B cell (primary cell): ENCODE data around the gene MYO5C. TPM values are rescaled to one million over a fixed set of nuclear protein-coding genes. Genes with fewer than 3 reads are reported as not detected.
A peak's percentile ranks its signal among the peaks of the same experiment; 100 is the strongest.

ENCODE experiments used
- ATAC-seq: fragments of 200-7000 bp; cut with Tn5 transposase; one replicate; pipeline ENCODE4 v1.10.0; 2021; ENCODE audit warnings: low read depth, mild to moderate bottlenecking, moderate number of reproducible peaks, moderate library complexity
- CTCF ChIA-PET: fragments of 350-600 bp; sonication (Branson Sonifier 250); formaldehyde crosslinking; loops from one replicate; lab custom pipeline; 2021; ENCODE audit warnings: antibody characterized with exemption, inconsistent platforms; lab: Charles Lee
- POLR2A ChIA-PET: fragments of 350-600 bp; sonication (Branson Sonifier 250); formaldehyde crosslinking; loops from one replicate; lab custom pipeline; 2021; ENCODE audit warnings: antibody characterized with exemption; lab: Charles Lee
- DNase-seq: peaks from one replicate; pipeline ENCODE4 v3.0.0; 2013
- H2AFZ ChIP-seq: 2 replicates; pipeline ENCODE4 v1.6.1; 2012; ENCODE audit warnings: mild to moderate bottlenecking, low read depth, low read length; ENCODE audit not compliant: insufficient read depth, poor library complexity, severe bottlenecking
- H3K27ac ChIP-seq, 2 donors: 1 replicate in 1 of 2; 2 replicates in 1 of 2; pipeline ENCODE4 v1.5.1; 2012 to 2013; ENCODE audit warnings: low read length in 2 of 2, mild to moderate bottlenecking in 2 of 2, moderate library complexity in 1 of 2
- H3K27me3 ChIP-seq, 4 experiments: fragments of 200-600 bp in 1 of 4; sonication (generic) in 1 of 4; replicated peaks in 1 of 4; 1 replicate in 2 of 4; 2 replicates in 2 of 4; pipeline versions ENCODE4 v1.6.1 to v1.7.0; 2013 to 2016; ENCODE audit warnings: low read length in 3 of 4, mild to moderate bottlenecking in 2 of 4, mixed read lengths in 1 of 4, moderate library complexity in 1 of 4; ENCODE audit not compliant: insufficient read depth in 4 of 4, control insufficient read depth in 3 of 4; ENCODE audit errors: control extremely low read depth in 1 of 4
- H3K36me3 ChIP-seq, 2 experiments: replicated peaks in 1 of 2; 1 replicate in 1 of 2; 2 replicates in 1 of 2; pipeline versions ENCODE4 v1.6.1 to v1.7.1; 2013; ENCODE audit warnings: low read length in 1 of 2; ENCODE audit not compliant: insufficient read depth in 2 of 2, control insufficient read depth in 1 of 2; ENCODE audit errors: control extremely low read depth in 1 of 2, extremely low read depth in 1 of 2
- H3K4me1 ChIP-seq, 2 donors: fragments of 200-600 bp in 1 of 2; sonication (generic) in 1 of 2; 1 replicate in 1 of 2; 2 replicates in 1 of 2; pipeline versions ENCODE4 v1.5.1 to v1.6.1; 2013 to 2017; ENCODE audit warnings: low read length in 2 of 2; ENCODE audit not compliant: control insufficient read depth in 2 of 2, insufficient read depth in 2 of 2
- H3K4me2 ChIP-seq: replicated peaks from 2 replicates; pipeline ENCODE3; 2012; ENCODE audit warnings: mild to moderate bottlenecking, low read depth, low read length; ENCODE audit not compliant: poor library complexity, severe bottlenecking
- H3K4me3 ChIP-seq, 5 experiments: fragments of 200-600 bp in 1 of 5; sonication (generic) in 1 of 5; 1 replicate in 3 of 5; 2 replicates in 2 of 5; pipeline versions ENCODE4 v1.5.1 to v1.7.0; 2011 to 2016; ENCODE audit warnings: low read length in 4 of 5, mild to moderate bottlenecking in 4 of 5, low read depth in 2 of 5, control low read depth in 1 of 5, moderate library complexity in 1 of 5; ENCODE audit not compliant: insufficient read depth in 1 of 5; ENCODE audit errors: control extremely low read depth in 1 of 5, extremely low read depth in 1 of 5
- H3K79me2 ChIP-seq: fragments of 200-600 bp; sonication (generic); one replicate; pipeline ENCODE4 v1.6.0; 2016; ENCODE audit warnings: low read length; ENCODE audit not compliant: control insufficient read depth, insufficient read depth
- H3K9ac ChIP-seq: fragments of 200-600 bp; sonication (generic); 2 replicates; pipeline ENCODE4 v1.6.1; 2017; ENCODE audit warnings: mild to moderate bottlenecking, low read length, moderate library complexity
- H3K9me3 ChIP-seq, 3 donors: one replicate each; pipeline versions ENCODE4 v1.6.1 to v1.7.1; 2013; ENCODE audit warnings: low read length in 2 of 3; ENCODE audit not compliant: control insufficient read depth in 2 of 3, insufficient read depth in 1 of 3; ENCODE audit errors: control extremely low read depth in 1 of 3
- H4K20me1 ChIP-seq: 2 replicates; pipeline ENCODE4 v1.6.0; 2012; ENCODE audit warnings: mild to moderate bottlenecking, low read length; ENCODE audit not compliant: insufficient read depth, control insufficient read depth, poor library complexity, severe bottlenecking
- H3K27ac Mint-ChIP-seq: one replicate; pipeline ENCODE4 v1.8.0; 2021; ENCODE audit warnings: mixed read lengths
- H3K27me3 Mint-ChIP-seq: one replicate; pipeline ENCODE4 v1.8.0; 2021; ENCODE audit warnings: mixed read lengths
- H3K4me1 Mint-ChIP-seq: one replicate; pipeline ENCODE4 v1.8.0; 2021; ENCODE audit warnings: mixed read lengths
- H3K4me3 Mint-ChIP-seq: one replicate; pipeline ENCODE4 v1.8.0; 2021; ENCODE audit warnings: mixed read lengths
- H3K9me3 Mint-ChIP-seq: one replicate; pipeline ENCODE4 v1.8.0; 2022; ENCODE audit warnings: mixed read lengths; ENCODE audit not compliant: insufficient read depth
- CTCF ChIP-seq: fragments of 200-600 bp; IDR thresholded peaks from one replicate; pipeline ENCODE4 v1.8.0; 2022; ENCODE audit warnings: antibody characterized with exemption, mild to moderate bottlenecking
- EZH2 ChIP-seq: IDR thresholded peaks from 2 replicates; pipeline ENCODE4 v1.6.1; 2012; ENCODE audit warnings: borderline replicate concordance, low read depth, mild to moderate bottlenecking, moderate library complexity, low read length; ENCODE audit not compliant: insufficient read depth, poor library complexity, severe bottlenecking
- WGBS: methylation state at CpG from one replicate; pipeline ENCODE4 v1.1.5; 2013; ENCODE audit warnings: missing lambda C conversion rate; ENCODE audit not compliant: insufficient coverage; 5-methylcytosine and 5-hydroxymethylcytosine counted together
- intact Hi-C: fragments of 100-400 bp; cut with micrococcal nuclease; formaldehyde crosslinking; loops from one replicate; pipeline ENCODE4 v1.10.0; 2022
- polyA plus RNA-seq: library from polyadenylated mRNA; depleted of rRNA; stranded (reverse); fragments of >200 nt; gene quantifications from 2 replicates; pipeline ENCODE4 v1.2.3, GENCODE V29; 2012
- total RNA-seq, 2 donors: library from RNA; stranded (reverse); fragments of 120-200 nt in 1 of 2; gene quantifications; 1 replicate in 1 of 2; 2 replicates in 1 of 2; pipeline versions ENCODE4 v1.2.3 to v1.2.4, GENCODE V29; 2013 to 2022

MYO5C gene
- total and polyA plus RNA-seq, 2 donors (not counting 1 experiment from before 2014, with no cell fraction given): 0.54 to 4.5 TPM

- peak; percentile 89 for DNase-seq
- peaks cover 18 to 33% of the 10 kb centered on the region in 2 donors for H3K4me1 ChIP-seq
- H3K27me3 ChIP-seq: no peaks in the 10 kb centered on the region
- H3K36me3 ChIP-seq: no peaks in the 10 kb centered on the region
- no peak overlapping the region for H3K27ac ChIP-seq
- Mint-ChIP-seq H3K27ac (peak overlapping the region; percentile 85), H3K4me3 (peak overlapping the region; percentile 50), H3K9me3 (no peaks in the 10 kb centered on the region), H3K4me1 (peaks cover 43% of the 10 kb centered on the region), H3K27me3 (no peaks in the 10 kb centered on the region)
- H3K9ac ChIP-seq: no peak overlapping the region
- H4K20me1 ChIP-seq: no peaks in the 10 kb centered on the region
- no CpG with 5 or more reads among the region's 10 CpGs for WGBS
- TF ChIP-seq EZH2 (no peak), CTCF (peak; percentile 79)
- H3K79me2 ChIP-seq: no peaks in the 10 kb centered on the region
- no peak overlapping the region for H3K4me3 ChIP-seq
- POLR2A ChIA-PET: interaction anchor here (0.6 to 7.0 kb wide), 4 partner anchors 23 to 43 kb away, joined by 3 to 61 read pairs (median 4); no protein-coding TSS in a partner anchor
- no peak overlapping the region for H2AFZ ChIP-seq
- no peaks in the 10 kb centered on the region for H3K9me3 ChIP-seq
- peak; percentile 87 for ATAC-seq
- peak overlapping the region; percentile 63 for H3K4me2 ChIP-seq
- intact Hi-C loops: loop anchor here (1.0 to 10.0 kb wide), 7 partner anchors 29 to 479 kb away; partner anchors contain the start of gene ARPP19
- CTCF ChIA-PET: interaction anchor here (0.6 to 17.8 kb wide), 39 partner anchors 9 to 481 kb away, joined by 3 to 512 read pairs (median 4); partner anchors contain the start of gene MYO5A
These were observed 39.2 kb downstream of the MYO5C start for GRCh38 chr15:52256366-52256765.

GRCh38 chr15:52255935-52256334 is 39.7 kb downstream of the MYO5C start:
- ChIA-PET POLR2A (interaction anchor here (0.7 to 7.0 kb wide), 2 partner anchors 22 to 44 kb away, joined by 4 to 61 read pairs; no protein-coding TSS in a partner anchor), CTCF (interaction anchor here (0.6 to 17.8 kb wide), 24 partner anchors 10 to 482 kb away, joined by 3 to 512 read pairs (median 6); partner anchors contain the start of gene MYO5A)
- H4K20me1 ChIP-seq: no peaks in the 10 kb centered on the region
- no peak overlapping the region for H3K27ac ChIP-seq
- TF ChIP-seq EZH2 (no peak), CTCF (no peak)
- ATAC-seq (no peak), DNase-seq (no peak)
- H2AFZ ChIP-seq: no peak overlapping the region
- H3K9ac ChIP-seq: no peak overlapping the region
- peak overlapping the region; percentile 85 for H3K27ac Mint-ChIP-seq
- H3K4me1 Mint-ChIP-seq: peaks cover 41% of the 10 kb centered on the region
- peaks cover 16 to 29% of the 10 kb centered on the region in 2 donors for H3K4me1 ChIP-seq
- intact Hi-C loops: loop anchor here (1.0 to 10.0 kb wide), 7 partner anchors 29 to 479 kb away; partner anchors contain the start of gene ARPP19
- peak overlapping the region; percentile 50 for H3K4me3 Mint-ChIP-seq
- H3K4me2 ChIP-seq: no peak overlapping the region
- no peaks in the 10 kb centered on the region for H3K9me3 Mint-ChIP-seq
- no peaks in the 10 kb centered on the region for H3K79me2 ChIP-seq
- 78% methylated on average over 5 of the region's 6 CpGs for WGBS
- H3K36me3 ChIP-seq: no peaks in the 10 kb centered on the region
- H3K4me3 ChIP-seq: no peak overlapping the region
- no peaks in the 10 kb centered on the region for H3K27me3 ChIP-seq
- no peaks in the 10 kb centered on the region for H3K9me3 ChIP-seq
- no peaks in the 10 kb centered on the region for H3K27me3 Mint-ChIP-seq
